Measurements from ENCODE around the gene TGFBR1.

DNA sequence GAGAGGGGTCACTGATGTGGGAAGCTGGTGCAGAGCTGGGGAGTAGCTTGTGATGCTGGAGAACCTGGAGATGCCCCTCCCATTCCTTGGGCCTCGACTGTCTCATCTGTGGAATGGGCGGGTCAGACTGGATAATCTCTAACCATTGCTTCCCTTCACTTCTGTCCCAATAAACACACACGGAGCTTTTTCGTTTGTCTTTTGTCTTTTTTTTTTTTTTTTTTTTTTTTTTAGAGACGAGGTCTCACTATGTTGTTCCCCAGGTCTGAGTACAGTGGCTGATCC lies 80.4 kb downstream of the TGFBR1 start:
- no peak for TF ChIP-seq ISL1 (CRISPR knock-in tag; IDR thresholded peaks at IDR 0.05)
- no peak for TF ChIP-seq OSR1 (CRISPR knock-in tag; IDR thresholded peaks at IDR 0.05)
- no peak for TF ChIP-seq ESRRG (CRISPR knock-in tag; IDR thresholded peaks at IDR 0.05)
- no peak for TF ChIP-seq ZC3H10 (CRISPR knock-in tag; IDR thresholded peaks at IDR 0.05)

Data from SK-N-SH treated with all-trans-retinoic acid at 6 μM for 48 hours (cell line).